GM20000 (cell line): ENCODE results near the gene TMEM141.
"Not testable (repeated sequence)": the region's sequence is repeated elsewhere in the genome, so short reads cannot be mapped to it uniquely, and the experiment has no call there.

ENCODE experiments used
- DNase-seq: peaks from one replicate; pipeline ENCODE4 v3.0.0; 2012; ENCODE audit warnings: low spot score
- TF ChIP-seq, protein P1 (sequence below): IDR thresholded peaks from 2 replicates; pipeline ENCODE4 v1.5.1; 2012; ENCODE audit warnings: mild to moderate bottlenecking, control low read depth; ENCODE audit errors: extremely low read depth, missing control alignments

TMEM141 gene

DNA sequence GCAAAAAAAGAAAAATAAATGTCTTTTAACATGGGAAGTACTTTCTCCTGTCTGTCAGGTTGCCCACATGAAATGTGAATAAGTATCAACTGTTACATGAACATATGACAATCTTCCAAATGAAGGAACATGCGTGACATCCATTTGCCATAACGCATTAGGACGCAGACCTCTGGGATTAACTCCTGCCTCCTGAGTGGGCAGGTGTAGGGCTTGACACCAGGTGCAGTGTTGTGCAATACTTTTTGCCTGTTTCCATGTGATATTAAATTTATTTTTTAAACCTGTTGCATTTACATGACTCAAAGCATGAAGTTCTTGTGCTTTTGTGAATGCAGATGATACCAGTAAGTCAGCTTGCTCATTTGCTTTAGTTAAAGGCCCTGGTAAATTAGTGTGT lies 8.7 kb upstream of the TMEM141 start:
- TF ChIP-seq, protein P1, sequence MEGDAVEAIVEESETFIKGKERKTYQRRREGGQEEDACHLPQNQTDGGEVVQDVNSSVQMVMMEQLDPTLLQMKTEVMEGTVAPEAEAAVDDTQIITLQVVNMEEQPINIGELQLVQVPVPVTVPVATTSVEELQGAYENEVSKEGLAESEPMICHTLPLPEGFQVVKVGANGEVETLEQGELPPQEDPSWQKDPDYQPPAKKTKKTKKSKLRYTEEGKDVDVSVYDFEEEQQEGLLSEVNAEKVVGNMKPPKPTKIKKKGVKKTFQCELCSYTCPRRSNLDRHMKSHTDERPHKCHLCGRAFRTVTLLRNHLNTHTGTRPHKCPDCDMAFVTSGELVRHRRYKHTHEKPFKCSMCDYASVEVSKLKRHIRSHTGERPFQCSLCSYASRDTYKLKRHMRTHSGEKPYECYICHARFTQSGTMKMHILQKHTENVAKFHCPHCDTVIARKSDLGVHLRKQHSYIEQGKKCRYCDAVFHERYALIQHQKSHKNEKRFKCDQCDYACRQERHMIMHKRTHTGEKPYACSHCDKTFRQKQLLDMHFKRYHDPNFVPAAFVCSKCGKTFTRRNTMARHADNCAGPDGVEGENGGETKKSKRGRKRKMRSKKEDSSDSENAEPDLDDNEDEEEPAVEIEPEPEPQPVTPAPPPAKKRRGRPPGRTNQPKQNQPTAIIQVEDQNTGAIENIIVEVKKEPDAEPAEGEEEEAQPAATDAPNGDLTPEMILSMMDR, result no peak
- DNase-seq, result no peak

DNA sequence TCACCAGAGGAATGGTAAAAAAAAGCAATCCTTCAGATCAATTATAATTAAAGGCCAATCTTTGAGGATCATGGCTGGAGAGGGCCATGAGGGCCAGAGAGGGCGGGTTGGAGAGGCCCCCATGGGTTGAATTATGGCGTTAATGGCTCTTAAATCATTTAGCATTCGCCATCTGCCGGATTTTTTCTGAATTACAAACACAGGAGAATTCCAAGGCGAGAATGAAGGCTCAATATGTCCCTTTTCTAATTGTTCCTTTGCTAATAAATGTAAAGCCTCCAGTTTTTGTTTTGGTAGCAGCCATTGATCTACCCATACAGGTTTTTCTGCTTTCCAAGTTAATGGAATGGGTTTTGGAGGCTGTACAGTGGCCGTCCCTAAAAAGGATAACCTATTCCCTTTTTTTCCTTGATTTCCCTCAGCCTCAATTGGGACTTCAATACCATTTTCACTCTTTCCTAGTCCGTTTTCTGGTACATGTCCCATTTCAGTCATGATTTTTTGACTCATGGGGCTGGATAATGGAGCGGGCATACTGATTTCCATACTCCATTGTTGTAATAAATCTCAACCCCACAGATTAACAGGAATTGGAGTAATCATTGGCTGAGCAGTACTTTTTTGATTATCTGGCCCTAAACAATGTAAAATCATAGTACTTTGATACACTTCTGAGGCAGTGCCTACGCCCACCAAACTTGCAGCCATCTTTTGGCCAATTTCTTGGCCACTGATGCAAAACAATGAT lies 6.7 kb upstream of the TMEM141 start:
- TF ChIP-seq, protein P1, result peak; percentile 8
- DNase-seq, result peak; percentile 34

DNA sequence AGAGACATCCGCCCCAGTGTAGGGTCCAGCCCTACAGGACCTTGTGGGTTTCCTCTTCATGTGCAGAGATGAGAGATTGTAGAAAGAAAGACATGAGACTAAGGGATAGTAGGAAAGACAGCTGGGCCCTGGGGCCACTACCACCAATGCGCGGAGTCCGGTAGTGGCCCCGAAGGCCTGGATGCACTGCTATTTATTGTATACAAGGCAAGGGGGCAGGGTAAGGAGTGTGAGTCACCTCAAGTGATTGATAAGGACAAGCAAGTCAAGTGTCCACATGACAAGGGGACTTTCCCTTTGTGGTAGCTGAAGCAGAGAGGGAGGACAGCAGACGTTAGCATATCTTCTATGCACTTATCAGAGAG lies 6.2 kb upstream of the TMEM141 start:
- DNase-seq, result no peak
- TF ChIP-seq, protein P1, result no peak

DNA sequence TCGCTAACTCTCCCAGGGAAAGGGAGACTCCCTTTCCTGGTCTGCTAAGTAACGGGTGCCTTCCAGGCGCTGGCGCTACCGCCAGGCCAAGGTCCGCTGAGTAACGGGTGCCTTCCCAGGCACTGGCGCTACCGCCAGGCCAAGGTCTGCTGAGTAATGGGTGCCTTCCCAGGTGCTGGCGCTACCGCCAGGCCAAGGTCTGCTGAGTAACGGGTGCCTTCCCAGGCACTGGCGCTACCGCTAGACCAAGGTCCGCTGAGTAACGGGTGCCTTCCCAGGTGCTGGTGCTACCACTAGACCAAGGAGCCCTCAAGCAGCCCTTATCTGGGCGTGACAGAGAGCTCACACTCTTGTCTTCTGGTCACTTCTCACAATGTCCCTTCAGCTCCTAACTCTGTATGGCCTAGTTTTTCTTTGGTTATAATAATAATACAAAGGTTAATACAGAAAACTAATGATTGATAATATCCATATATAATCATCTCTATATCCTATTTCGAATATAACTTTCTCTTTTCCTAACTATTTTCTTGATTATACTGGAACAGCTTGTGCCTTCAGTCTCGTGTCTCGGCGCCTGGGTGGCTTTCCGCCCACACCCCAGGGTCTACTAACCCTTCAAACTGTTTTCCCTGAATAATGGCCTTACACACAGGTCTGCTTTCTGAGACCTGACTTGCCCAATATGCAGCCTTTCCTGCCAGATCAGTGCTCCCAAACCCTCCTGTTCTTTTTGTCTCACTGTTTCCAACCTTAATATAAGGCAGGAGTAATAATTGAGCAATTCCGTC lies 5.4 kb upstream of the TMEM141 start:
- not testable (repeated sequence) for DNase-seq

DNA sequence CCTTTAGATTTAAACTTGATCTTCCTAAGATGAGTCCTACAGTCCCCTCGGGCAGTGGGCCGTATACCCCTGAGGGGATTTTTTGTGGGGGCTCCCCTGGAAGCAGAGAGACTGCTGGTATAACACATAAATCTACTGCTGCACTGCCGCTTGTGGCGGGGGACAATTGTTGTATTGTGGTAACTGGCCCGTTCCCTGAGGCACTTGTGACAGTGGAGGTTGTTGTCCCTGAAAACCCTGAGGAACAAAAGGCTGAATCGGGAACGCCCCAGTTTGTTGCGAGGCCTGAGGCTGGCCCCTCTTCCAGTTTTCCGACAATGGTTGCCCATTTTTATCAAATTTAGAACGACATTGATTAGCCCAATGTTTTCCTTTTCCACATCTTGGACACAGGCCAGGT lies 4.7 kb upstream of the TMEM141 start:
- TF ChIP-seq, protein P1, result no peak
- no peak for DNase-seq

DNA sequence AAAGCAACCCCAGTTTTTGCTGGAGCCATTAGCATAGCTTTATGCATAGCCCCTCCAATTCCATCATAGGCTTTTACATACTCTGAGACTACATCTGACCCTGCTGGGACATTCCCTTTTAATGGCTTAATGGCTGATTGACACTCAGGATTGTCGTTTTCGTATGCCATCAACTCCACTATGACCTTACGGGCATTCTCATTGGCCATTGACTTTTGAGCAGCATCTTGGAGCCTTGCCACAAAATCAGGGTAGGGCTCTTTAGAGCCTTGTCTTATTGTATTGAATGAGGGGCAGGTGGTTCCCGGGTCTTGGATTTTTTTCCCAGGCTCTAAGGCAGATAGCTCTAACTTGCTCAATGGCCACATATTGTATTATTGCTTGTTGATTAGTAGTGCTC lies 4.2 kb upstream of the TMEM141 start:
- not testable (repeated sequence) for DNase-seq

DNA sequence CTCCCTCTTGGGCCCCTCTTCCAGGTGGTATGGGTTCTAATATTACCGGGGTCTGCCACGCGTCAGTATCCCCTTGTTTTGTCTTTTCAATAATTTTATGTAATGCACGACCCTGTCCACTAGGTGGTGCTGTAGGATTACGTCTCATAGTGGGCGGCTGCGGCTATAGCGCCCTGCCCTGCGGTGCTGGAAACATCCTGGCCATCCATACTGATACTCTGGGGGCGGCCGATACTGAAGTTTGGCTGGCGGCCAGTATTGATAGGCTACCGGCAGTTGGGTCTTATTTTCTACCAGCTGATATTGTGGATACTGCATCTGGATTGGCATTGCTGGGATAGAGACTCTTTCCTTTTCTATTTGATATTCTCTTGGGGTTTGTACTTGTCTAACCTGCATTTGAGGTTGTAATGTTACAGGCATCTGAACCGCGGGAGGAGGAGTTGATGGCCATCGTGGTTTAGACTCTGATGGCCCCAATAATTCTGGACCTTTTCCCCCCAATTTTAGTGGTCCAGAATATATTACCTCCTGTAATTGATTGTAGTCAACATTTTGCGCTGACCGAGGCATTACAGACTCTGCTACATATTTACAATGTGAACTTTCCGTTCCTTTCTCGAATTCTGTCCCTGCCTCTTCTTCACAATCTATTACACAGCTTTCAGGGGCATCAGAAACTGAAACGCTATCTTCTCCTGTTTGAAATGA lies 3.3 kb upstream of the TMEM141 start:
- TF ChIP-seq, protein P1, result peak; percentile 50
- DNase-seq, result peak; percentile 68

DNA sequence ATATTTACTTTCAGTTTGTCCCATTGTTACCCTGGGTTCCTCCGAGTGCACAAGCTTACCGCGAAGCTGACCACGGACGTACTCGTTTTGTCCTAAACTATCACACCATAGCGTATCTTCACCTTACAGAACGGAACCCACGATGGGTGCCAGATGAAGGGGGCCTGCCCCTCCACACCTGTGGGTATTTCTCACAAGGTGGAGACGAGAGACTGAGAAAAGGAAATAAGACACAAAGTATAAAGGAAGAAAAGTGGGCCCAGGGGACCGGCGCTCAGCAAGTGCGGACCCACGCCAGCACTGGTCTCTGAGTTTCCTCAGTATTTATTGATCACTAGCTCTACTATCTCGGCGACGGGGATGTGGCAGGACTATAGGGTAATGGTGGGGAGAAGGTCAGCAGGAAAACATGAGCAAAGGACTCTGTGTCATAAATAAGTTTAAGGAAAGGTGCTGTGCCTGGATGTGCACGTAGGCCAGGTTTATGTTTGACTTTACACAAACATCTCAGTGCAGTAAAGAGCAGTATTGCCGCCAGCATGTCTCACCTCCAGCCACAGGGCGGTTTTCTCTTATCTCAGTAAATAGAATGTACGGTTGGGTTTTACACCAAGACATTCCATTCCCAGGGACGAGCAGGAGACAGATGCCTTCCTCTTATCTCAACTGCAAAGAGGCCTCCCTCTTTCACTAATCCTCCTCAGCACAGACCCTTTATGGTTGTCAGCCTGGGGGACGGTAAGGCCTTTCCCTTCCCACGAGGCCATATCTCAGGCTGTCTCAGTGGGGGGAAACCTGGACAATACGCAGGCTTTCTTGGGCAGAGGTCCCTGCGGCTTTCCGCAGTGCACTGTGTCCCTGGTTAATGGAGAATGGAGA lies 2.3 kb upstream of the TMEM141 start:
- not testable (repeated sequence) for DNase-seq
